GM12864 (cell line): ENCODE data around the gene LBP.

ENCODE experiments used
- DNase-seq: peaks from one replicate; pipeline ENCODE4 v3.0.0-alpha.2; 2011; ENCODE audit warnings: low read depth
- H3K4me3 ChIP-seq: 2 replicates; pipeline ENCODE4 v1.5.1; 2011; ENCODE audit warnings: mild to moderate bottlenecking, low read depth, low read length, control low read depth
- CTCF ChIP-seq: IDR thresholded peaks from 2 replicates; pipeline ENCODE4 v1.5.1; 2011; ENCODE audit warnings: low read depth, mild to moderate bottlenecking, moderate library complexity, low read length, control low read depth, inconsistent platforms; ENCODE audit errors: missing control alignments

LBP gene

DNA sequence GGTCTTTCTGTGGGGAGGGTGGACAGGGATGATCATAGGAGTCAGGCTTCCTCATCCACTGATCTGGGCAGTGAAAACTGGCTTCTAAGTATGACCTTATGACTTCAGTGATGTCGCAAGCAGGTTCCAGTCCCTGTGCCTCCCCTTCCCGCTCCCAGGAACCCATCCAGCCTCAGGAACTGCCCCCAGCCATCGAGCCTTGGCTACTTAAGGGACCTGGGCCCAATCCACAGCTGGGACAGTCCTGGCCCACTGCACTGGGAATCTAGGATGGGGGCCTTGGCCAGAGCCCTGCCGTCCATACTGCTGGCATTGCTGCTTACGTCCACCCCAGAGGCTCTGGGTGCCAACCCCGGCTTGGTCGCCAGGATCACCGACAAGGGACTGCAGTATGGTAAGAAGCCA lies at the start of gene LBP:
TSS of gene LBP (plus strand) at position 236 of the 405 bp plus-strand sequence. CDS start at position 271, 35 bp downstream.
- no peak for DNase-seq
- no peak for TF ChIP-seq CTCF
- no peak within 1 kb of the TSS for H3K4me3 ChIP-seq

DNA sequence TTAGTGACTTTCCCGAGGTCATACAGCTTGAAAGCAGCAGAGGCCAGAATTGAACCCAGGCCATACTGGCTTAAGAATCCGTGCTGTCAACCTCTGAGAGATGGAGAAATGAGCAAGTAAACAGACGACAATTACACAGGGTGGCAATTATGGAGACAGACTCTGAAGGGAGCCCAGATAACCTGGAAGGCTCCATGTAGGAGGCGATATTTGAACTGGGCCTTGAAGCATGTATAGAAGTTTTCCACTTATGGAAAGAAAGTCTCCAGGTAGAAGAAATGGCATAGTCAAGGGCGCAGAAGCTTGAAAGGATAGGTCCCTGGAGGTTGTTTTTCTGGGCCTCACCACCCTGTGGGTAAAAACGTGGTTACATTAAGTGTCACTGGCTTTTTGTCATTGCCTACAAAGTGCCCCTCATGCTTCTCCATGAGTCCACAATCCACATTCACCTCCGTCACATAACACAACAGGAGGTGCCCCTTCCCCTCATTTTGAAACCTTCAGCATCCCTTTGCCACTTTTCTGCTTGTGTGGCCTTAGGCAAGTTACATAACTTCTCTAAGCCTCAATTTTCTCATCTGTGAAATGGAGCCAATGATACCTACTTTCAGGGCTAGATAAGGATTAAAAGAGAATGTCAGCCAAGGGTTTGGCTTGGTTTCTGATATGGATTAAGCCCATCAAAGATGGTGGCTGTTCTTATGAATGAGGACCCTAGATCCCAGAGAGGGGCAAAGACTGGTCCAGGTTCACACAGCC lies 48.2 kb upstream of the LBP start:
- no peak overlapping the region for H3K4me3 ChIP-seq
- no peak for TF ChIP-seq CTCF
- DNase-seq: no peak

DNA sequence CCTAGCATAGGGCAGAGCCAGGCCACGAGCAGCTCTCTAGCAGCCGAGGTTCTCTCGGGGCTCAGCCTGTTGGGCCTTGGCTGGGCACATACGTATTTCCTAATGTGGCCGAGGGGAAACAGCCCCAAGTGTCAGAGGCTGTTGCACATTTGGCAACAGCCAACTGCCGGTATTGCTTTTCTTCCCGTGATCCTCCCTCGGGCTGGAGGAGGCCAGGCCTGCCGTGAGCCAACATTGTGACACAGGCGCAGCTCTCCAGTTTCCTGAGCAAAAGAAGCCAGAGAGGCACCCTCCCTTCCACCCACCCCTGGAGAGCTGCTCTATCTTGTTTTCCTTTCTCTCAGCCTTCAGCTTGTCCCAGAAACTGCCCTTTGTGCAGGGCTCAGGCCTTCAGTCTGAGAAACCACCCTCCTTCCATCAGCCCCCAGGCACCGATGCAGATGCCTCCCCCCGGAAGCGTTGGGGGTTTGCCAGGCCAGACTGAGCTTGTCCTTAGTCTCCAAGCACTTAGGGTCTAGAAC lies 47.5 kb upstream of the LBP start:
- TF ChIP-seq CTCF: no peak
- DNase-seq: no peak
- H3K4me3 ChIP-seq: no peak overlapping the region

DNA sequence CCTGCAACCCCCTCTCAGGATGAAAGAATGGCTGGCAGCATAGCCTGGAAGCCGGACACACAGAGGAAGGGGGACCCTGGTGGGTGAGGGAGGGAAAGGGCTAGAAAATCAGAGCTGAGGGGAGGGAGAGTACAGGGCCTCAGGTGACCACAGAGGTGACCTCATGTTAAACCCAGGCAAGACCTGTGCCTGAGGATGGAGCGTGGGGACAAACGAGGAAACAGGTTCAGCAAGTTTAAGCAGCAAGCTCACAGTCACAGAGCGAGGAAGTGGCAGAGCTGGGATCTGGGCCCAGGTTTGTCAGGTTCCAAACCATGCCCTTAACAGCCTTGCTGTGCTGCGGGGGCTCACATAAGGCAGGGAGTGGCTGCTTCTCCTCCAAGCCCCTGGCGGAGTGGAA lies 46.3 kb upstream of the LBP start:
- no peak for DNase-seq
- no peak for TF ChIP-seq CTCF
- no peak overlapping the region for H3K4me3 ChIP-seq

GRCh38 chr20:38300438-38300837 lies 45.8 kb upstream of the LBP start:
- TF ChIP-seq CTCF: no peak
- DNase-seq: no peak
- H3K4me3 ChIP-seq: no peak overlapping the region

- no peak for TF ChIP-seq CTCF
- DNase-seq: no peak
- no peak overlapping the region for H3K4me3 ChIP-seq
Measured at GRCh38 chr20:38301309-38301708, 45.0 kb upstream of the LBP start.

DNA sequence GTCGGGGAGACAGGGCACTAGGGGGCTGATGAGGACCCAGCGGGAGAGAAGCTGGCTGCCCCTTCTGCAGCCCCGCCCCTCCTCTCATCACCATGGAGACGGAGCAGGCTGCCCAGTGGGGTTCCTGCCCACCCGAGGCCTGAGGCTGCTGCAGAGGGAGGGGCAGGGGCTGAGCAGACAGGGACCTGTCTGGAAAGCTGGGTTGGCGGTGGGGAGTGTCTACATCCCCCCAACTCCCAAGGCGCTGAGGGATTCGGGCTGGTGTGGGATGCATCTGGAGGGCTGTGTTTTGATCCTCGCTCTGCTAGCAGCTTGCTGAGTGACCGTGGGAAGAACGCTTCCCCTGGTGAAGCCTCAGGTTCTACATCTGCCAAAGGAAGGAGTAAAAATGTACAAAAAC lies 43.5 kb upstream of the LBP start:
- TF ChIP-seq CTCF: no peak
- DNase-seq: no peak

More for the DNA sequence above, 43.5 kb upstream of the LBP start:
- H3K4me3 ChIP-seq: no peak overlapping the region
